ENCODE results near the gene FYN.
"Not testable (repeated sequence)": the region's sequence is repeated elsewhere in the genome, so short reads cannot be mapped to it uniquely, and the experiment has no call there.

The FYN gene

GRCh38 chr6:111660531-111660930 lies 212.7 kb downstream of the FYN start:
- no peak for DNase-seq (ENCODE audit: low spot score)

DNA sequence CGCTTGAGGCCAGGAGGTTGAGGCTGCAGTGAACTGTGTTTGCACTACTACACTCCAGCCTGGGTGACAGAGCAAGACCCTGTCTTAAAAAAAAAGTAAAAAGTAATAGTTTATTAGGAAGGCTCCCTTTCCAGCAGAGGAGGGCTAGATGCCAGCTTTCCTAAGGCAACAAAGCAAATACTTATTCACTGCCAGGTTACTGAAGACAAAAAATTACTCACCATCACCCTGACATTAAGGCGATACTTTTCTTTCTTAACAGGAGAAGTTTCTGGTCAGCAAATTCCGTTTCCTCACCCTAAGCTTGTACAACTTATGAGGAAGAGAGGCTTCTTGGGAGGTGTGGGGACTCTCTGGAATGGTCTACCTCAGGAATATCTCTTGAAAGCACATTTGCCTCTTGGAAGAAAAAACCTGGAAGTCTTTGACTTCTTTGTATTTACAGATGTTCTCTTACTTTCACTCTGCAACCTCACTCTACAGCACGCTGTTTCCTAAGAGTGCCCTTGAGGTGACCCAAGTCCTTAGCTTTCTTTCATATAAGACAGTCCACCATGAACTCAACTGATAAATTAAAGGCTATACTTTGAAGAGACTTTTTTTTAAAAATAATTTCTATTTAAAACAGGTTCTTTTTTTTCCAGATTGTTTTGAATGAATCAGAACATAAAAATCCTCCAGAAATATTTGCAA lies 214.6 kb downstream of the FYN start:
- DNase-seq (ENCODE audit: low spot score), result peak; percentile 65

GRCh38 chr6:111657146-111657545 lies 216.1 kb downstream of the FYN start:
- DNase-seq (ENCODE audit: low spot score), result peak; percentile 71

DNA sequence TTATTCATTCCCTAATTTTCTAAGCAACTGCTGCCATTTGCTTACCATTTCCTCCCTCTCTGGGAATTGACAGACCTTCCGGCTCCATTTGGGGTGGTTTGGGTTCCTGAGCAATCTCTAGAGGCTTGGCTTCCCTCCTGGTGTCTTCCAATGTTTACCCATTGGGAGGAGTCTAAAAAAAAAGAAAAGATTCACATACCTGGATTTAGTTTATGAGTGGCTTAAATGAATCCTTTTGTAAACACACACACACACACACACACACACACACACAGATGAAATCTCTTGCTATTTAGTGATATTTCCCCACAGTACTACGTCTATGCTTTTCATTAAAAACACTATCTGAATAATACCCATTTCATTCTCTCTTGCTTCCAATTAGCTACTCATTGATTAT lies 219.3 kb downstream of the FYN start:
- DNase-seq (ENCODE audit: low spot score), result no peak

GRCh38 chr6:111653434-111653833 lies 219.8 kb downstream of the FYN start:
- DNase-seq (ENCODE audit: low spot score), result no peak

DNA sequence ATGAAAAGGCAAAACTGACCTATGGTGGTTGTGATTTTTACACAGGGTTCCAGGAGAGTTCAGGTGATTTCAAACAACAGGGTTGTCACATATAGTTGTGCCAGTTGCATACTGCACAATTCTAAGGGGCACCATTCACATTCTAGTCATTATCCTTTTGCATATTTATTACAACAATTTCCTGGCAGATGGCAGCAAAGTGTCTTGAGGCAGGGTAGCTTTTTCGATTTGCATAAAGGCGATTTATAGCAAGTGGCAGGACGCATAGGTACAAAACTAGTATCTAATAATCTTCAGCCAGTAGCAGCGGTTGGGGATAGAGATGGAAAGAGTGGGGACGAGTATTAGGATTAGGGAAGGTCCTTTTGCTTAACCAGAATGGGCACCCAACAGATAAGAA lies 221.1 kb downstream of the FYN start:
- DNase-seq (ENCODE audit: low spot score), result no peak

GRCh38 chr6:111651185-111652034 lies 221.8 kb downstream of the FYN start:
- DNase-seq (ENCODE audit: low spot score), result no peak

DNA sequence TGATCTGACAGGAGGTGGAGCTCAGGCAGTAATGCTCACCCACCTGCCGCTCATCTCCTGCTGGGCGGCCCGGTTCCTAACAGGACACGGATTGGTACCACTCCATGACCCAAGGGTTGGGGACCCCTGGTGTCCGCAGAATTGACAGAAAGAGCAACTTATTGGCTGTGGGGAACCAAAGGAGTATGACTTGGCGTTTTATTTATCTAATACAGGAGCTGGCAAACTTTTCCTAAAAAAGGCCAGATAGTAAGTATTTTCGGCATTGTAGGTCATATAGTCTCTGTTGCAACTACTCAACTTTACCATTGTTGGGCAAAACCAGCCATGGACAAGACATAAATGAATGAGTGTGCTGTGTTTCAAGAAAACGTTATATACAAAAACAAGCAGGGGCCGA lies 223.2 kb downstream of the FYN start:
- no peak for DNase-seq (ENCODE audit: low spot score)

- DNase-seq (ENCODE audit: low spot score), result no peak
Measured at GRCh38 chr6:111648100-111648499, 225.2 kb downstream of the FYN start.

GRCh38 chr6:111646942-111647341 lies 226.3 kb downstream of the FYN start:
- DNase-seq (ENCODE audit: low spot score), result no peak

GRCh38 chr6:111646034-111646433 lies 227.2 kb downstream of the FYN start:
- DNase-seq (ENCODE audit: low spot score), result no peak

DNA sequence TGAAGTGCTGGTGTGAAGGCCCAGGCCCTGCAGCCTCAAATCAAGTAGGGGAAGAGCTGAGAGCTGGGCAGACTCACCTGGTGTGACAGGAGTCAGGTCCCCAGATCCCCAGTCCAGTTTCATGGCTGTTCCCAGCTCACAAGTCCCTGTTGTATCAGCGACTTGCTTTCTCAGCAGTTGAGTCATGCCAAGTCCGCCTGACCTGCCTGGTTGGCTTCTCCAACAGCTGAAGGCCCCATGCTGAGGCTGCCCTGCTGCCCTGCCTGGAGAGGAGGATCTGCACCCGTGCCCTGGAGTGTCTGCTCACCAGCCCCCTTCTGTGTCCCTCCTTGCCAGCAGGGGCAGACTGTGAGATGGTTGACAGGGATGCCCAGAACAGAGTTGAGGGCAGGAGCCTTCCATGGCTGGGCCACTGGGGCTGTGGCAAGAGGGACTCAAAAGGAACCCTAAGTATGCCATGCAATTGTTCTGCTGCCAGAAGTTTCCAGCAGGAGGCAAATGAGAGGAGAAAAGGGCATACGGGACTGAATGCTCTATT lies 228.3 kb downstream of the FYN start:
- DNase-seq (ENCODE audit: low spot score), result no peak

GRCh38 chr6:111642463-111643158 lies 230.6 kb downstream of the FYN start:
- DNase-seq (ENCODE audit: low spot score), result peak; percentile 72

- no peak for DNase-seq (ENCODE audit: low spot score)
Measured at GRCh38 chr6:111639266-111639665, 234.0 kb downstream of the FYN start.

- DNase-seq (ENCODE audit: low spot score), result not testable (repeated sequence)
Measured at GRCh38 chr6:111634981-111635380, 238.3 kb downstream of the FYN start.

DNA sequence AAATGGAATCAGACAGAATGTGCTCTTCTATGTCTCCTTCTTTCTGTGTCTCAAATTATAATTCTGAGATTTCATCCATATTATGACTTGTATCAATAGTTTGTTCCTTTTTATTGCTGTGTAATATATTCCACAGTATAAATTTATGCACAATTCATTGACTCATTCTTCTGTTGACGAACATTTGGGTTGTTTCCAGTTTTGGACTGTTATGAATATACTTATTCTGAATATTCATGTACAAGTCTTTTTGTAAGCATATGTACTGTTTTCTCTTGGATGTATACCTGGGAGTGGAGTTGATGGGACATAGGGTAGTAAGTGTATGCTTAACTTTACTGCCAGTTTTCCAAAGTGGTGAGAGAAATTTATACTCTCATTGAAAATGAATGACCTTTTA lies 239.4 kb downstream of the FYN start:
- DNase-seq (ENCODE audit: low spot score), result no peak

DNA sequence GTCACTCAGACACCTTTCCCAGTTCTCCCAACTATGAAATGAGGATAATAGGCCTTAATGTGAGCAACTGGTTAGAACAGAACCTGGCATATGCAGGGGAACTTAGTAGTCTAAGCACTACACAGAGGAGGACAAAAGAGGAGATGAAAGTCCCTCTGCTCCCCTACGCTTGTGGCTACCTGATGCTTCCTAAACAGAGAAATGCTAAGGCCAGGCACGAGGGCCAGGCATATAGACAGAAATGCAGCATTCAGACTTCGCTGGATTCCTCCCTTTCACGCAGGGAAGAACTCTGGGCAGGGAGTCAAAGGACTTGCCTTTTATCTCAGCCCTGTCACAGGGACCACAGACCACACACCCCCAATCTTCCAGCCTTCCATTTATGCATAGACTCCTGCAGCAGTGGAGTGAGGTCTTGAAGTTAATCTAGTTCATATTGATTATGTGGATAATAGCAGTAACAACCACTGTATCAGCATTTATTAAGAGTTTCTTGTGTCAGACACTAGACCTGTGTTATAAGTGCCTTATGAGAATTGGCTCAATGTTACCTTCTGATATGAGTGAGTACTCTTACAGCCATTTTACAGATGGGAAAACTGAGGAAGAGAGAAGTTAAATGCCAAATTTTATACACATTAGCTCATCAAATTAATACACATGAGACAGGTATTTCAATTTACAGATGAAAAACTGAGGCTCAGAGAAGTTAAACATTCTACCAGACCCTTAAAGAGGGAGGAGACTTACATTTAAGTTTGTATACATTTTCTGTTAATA lies 240.6 kb downstream of the FYN start:
- DNase-seq (ENCODE audit: low spot score), result no peak

GRCh38 chr6:111631903-111632460 lies 241.3 kb downstream of the FYN start:
- DNase-seq (ENCODE audit: low spot score), result peak; percentile 38

GRCh38 chr6:111631018-111631417 lies 242.2 kb downstream of the FYN start:
- DNase-seq (ENCODE audit: low spot score), result no peak

GRCh38 chr6:111628142-111628850 lies 245.0 kb downstream of the FYN start:
- DNase-seq (ENCODE audit: low spot score), result no peak

GRCh38 chr6:111626441-111626840 lies 246.8 kb downstream of the FYN start:
- no peak for DNase-seq (ENCODE audit: low spot score)

Data from kidney tubule cell (primary cell).